OCI-LY7 (cell line): ENCODE data around the gene LHX4. TPM values are rescaled to one million over a fixed set of nuclear protein-coding genes. Genes with fewer than 3 reads are reported as not detected.

Experiments used
- Bru-seq: library from RNA; stranded (reverse); fragments of 400-500 nt; gene quantifications from one replicate; lab custom pipeline; 2021; lab: Mats Ljungman, UMichigan
- BruChase-seq, 2 experiments: library from RNA; stranded (reverse); fragments of 400-500 nt; gene quantifications; one replicate each; lab custom pipeline; 2021; lab: Mats Ljungman, UMichigan
- BruUV-seq: library from RNA; stranded (reverse); fragments of 400-500 nt; replicated peaks from 2 replicates; lab custom pipeline; 2021; lab: Mats Ljungman, UMichigan
- CTCF ChIA-PET: fragments of 300-600 bp; sonication (Branson Sonifier 250); formaldehyde crosslinking; loops from one replicate; lab custom pipeline; 2022; ENCODE audit warnings: antibody characterized with exemption; ENCODE audit not compliant: unreplicated experiment; lab: Charles Lee
- POLR2A ChIA-PET: fragments of 300-600 bp; sonication (Branson Sonifier 250); formaldehyde crosslinking; loops from one replicate; lab custom pipeline; 2022; ENCODE audit warnings: antibody characterized with exemption; lab: Charles Lee
- DNase-seq: peaks from one replicate; pipeline ENCODE4 v3.0.0-alpha.2; 2015; ENCODE audit warnings: low spot score
- H2AFZ ChIP-seq: fragments of 200-600 bp; sonication (generic), shearing (Covaris generic); 2 replicates; pipeline ENCODE4 v1.6.1; 2014; ENCODE audit warnings: mild to moderate bottlenecking, antibody characterized with exemption, low read length, moderate library complexity
- H3K27ac ChIP-seq: fragments of 200-600 bp; sonication (generic); 2 replicates; pipeline ENCODE4 v1.5.1; 2014; ENCODE audit warnings: mixed run types, low read depth, mild to moderate bottlenecking, moderate library complexity, low read length, inconsistent platforms; ENCODE audit not compliant: poor library complexity, severe bottlenecking
- H3K36me3 ChIP-seq: fragments of 200-600 bp; sonication (generic); 2 replicates; pipeline ENCODE4 v1.6.1; 2014; ENCODE audit warnings: mild to moderate bottlenecking, antibody characterized with exemption, low read length, moderate library complexity, mixed read lengths; ENCODE audit not compliant: insufficient read depth
- H3K4me1 ChIP-seq: fragments of 200-600 bp; sonication (generic); 2 replicates; pipeline ENCODE4 v1.5.1; 2014; ENCODE audit warnings: mild to moderate bottlenecking, low read length; ENCODE audit not compliant: insufficient read depth, poor library complexity, severe bottlenecking
- H3K4me2 ChIP-seq: fragments of 200-600 bp; sonication (generic); 2 replicates; pipeline ENCODE4 v1.6.1; 2014; ENCODE audit warnings: mild to moderate bottlenecking, low read length
- H3K4me3 ChIP-seq: fragments of 200-600 bp; sonication (generic); 2 replicates; pipeline ENCODE4 v1.5.1; 2014; ENCODE audit warnings: mild to moderate bottlenecking, low read depth, low read length; ENCODE audit not compliant: poor library complexity, severe bottlenecking
- H3K79me2 ChIP-seq: fragments of 200-600 bp; sonication (generic); 2 replicates; pipeline ENCODE4 v1.6.1; 2016; ENCODE audit warnings: low read depth, mild to moderate bottlenecking, low read length, moderate library complexity, mixed read lengths; ENCODE audit not compliant: insufficient read depth
- H3K9me2 ChIP-seq: fragments of 200-600 bp; sonication (generic); 2 replicates; pipeline ENCODE4 v1.6.1; 2016; ENCODE audit warnings: mild to moderate bottlenecking, low read length, mixed read lengths; ENCODE audit not compliant: insufficient read depth
- H3K9me3 ChIP-seq: fragments of 200-600 bp; sonication (generic); 2 replicates; pipeline ENCODE4 v1.6.1; 2014; ENCODE audit warnings: mild to moderate bottlenecking, mixed run types, low read length, mixed read lengths
- H4K20me1 ChIP-seq: fragments of 200-600 bp; sonication (generic); 2 replicates; pipeline ENCODE4 v1.6.1; 2014; ENCODE audit warnings: mild to moderate bottlenecking, antibody characterized with exemption, low read length, moderate library complexity, mixed read lengths; ENCODE audit not compliant: insufficient read depth
- EZH2phosphoT487 ChIP-seq: fragments of 200-600 bp; sonication (generic); IDR thresholded peaks from 2 replicates; pipeline ENCODE4 v1.6.1; 2018; ENCODE audit warnings: low read depth, borderline replicate concordance, mild to moderate bottlenecking, mixed run types, antibody characterized with exemption, low read length, moderate library complexity, mixed read lengths
- intact Hi-C: fragments of 100-400 bp; cut with micrococcal nuclease; formaldehyde crosslinking; loops from one replicate; pipeline ENCODE4 v1.10.0; 2022; ENCODE audit not compliant: unreplicated experiment
- long read RNA-seq: library from polyadenylated mRNA; stranded (forward); transcript quantifications from one replicate; pipeline ENCODE4 v2.0.0, GENCODE V29; 2022
- total RNA-seq, 2 experiments: library from RNA; depleted of rRNA in 1 of 2; stranded (reverse); fragments of >200 nt in 1 of 2; shearing (Covaris generic) in 1 of 2; gene quantifications; 2 replicates each; pipeline ENCODE4 v1.2.3, GENCODE V29; 2014 to 2022
- TF ChIP-seq, protein P1 (sequence below): fragments of 200-600 bp; sonication (generic); conservative IDR thresholded peaks from 2 replicates; pipeline ENCODE4 v1.5.1; 2014; ENCODE audit warnings: mild to moderate bottlenecking, antibody characterized with exemption, low read length, moderate library complexity, mixed read lengths

LHX4 gene
- total RNA-seq (2014; rRNA removed; shearing (Covaris generic)) (not detected in 2 replicates), total RNA-seq (2022) (0.06 TPM in 1 of 2 replicates, not detected in the other), Bru-seq, nascent RNA (percentile 5 among the genes with signal in this experiment), BruChase-seq, experiment 1, labeled RNA remaining after a 6-hour chase (percentile 14 among the genes with signal in this experiment), BruChase-seq, experiment 2, labeled RNA remaining after a 2-hour chase (percentile 9 among the genes with signal in this experiment)
- long read RNA-seq, partial matches to known transcripts = 0 of 5 reads
- long read RNA-seq, other reads (novel, unspliced or antisense) = 5 of 5 reads

DNA sequence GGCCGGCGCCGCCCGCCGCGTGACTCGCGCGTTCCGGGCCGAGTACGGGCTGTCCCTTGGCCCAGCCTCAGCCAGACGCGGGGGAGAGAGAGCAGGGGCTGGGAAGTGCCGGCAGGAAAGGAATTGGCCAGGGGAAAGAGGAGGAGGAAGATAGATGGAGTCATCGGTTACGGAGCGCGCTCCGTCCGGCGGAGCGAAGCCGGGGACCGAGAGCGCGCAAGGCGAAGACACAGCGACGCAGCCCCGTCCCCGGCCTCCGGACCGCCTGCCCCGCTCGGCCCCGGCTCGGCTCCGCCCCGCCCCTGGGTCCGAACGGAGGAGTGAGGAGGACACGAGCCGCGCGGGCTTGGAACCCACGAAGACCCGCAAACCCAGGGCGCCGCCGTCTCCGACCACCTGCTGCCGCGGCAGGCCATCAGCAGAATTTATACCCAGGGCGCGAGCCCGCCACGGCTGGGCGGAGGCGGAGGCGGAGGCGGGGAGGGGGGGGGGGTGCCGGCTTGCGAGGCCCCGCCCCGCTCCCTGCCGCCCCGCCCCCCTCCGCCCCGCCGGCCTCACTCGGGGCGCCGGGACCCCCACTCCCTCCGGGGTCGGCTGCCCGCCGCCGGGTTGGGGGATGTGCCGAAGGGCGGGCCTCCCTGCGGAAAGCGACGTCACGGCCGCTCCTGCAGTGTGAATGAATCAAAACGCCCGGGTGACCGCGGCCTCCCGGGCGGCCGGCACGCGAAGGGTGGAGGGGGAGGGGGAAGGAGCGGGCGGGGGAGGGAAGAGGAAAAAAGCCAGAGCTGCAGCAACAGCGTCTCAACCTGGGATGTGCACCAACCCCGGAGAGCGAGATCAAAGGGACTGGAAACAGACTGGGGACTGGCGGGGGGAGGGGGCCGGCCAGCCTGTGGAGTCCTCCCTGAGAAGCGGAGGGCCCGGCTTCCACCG, at the start of gene LHX4:
LHX4 (plus strand) TSS at position 782 of the 933 bp plus-strand sequence. CDS start 266 bp downstream, outside the sequence.
- BruUV-seq = no TSS peak
- intact Hi-C loops = no loop called here
- H3K36me3 ChIP-seq = no peaks in the 10 kb centered on the region
- DNase-seq = peak; percentile 51
- no peaks in the 10 kb centered on the region for H3K9me2 ChIP-seq
- H3K4me2 ChIP-seq = peak within 1 kb of the TSS; percentile 85
- H3K4me3 ChIP-seq = peak within 1 kb of the TSS; percentile 65
- ChIA-PET POLR2A (interaction anchor here (1.2 kb wide), 1 partner anchor 50 kb away, joined by 3 read pairs; no protein-coding TSS in a partner anchor), CTCF (no interaction called here)
- no peak for TF ChIP-seq EZH2phosphoT487
- TF ChIP-seq, protein P1, sequence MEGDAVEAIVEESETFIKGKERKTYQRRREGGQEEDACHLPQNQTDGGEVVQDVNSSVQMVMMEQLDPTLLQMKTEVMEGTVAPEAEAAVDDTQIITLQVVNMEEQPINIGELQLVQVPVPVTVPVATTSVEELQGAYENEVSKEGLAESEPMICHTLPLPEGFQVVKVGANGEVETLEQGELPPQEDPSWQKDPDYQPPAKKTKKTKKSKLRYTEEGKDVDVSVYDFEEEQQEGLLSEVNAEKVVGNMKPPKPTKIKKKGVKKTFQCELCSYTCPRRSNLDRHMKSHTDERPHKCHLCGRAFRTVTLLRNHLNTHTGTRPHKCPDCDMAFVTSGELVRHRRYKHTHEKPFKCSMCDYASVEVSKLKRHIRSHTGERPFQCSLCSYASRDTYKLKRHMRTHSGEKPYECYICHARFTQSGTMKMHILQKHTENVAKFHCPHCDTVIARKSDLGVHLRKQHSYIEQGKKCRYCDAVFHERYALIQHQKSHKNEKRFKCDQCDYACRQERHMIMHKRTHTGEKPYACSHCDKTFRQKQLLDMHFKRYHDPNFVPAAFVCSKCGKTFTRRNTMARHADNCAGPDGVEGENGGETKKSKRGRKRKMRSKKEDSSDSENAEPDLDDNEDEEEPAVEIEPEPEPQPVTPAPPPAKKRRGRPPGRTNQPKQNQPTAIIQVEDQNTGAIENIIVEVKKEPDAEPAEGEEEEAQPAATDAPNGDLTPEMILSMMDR = no peak
- H3K79me2 ChIP-seq = no peaks in the 10 kb centered on the region
- H3K4me1 ChIP-seq = peaks cover 7% of the 10 kb centered on the region
- no peak within 1 kb of the TSS; the same call in 1 of the 2 replicates for H2AFZ ChIP-seq
- H4K20me1 ChIP-seq = no peaks in the 10 kb centered on the region
- no peaks in the 10 kb centered on the region for H3K9me3 ChIP-seq
- H3K27ac ChIP-seq = no peak within 1 kb of the TSS

- no peak overlapping the region for H3K27ac ChIP-seq
- DNase-seq = no peak
- CTCF ChIA-PET = no interaction called here
- H2AFZ ChIP-seq = no peak overlapping the region
- no peaks in the 10 kb centered on the region for H3K9me3 ChIP-seq
- H3K4me1 ChIP-seq = no peaks in the 10 kb centered on the region
- no TSS peak for BruUV-seq
- intact Hi-C loops = no loop called here
- POLR2A ChIA-PET = no interaction called here
- TF ChIP-seq, protein P1 = peak; percentile 75
- TF ChIP-seq EZH2phosphoT487 = no peak
- no peaks in the 10 kb centered on the region for H3K36me3 ChIP-seq
- H3K79me2 ChIP-seq = no peaks in the 10 kb centered on the region
- no peaks in the 10 kb centered on the region for H4K20me1 ChIP-seq
- H3K4me2 ChIP-seq = no peak overlapping the region
- no peaks in the 10 kb centered on the region for H3K9me2 ChIP-seq
- H3K4me3 ChIP-seq = no peak overlapping the region
Observed at GRCh38 chr1:180181048-180181447, 49.0 kb upstream of the LHX4 start.
